GM13977 (cell line): ENCODE data around the gene ZMYND15.

ENCODE experiments used
- DNase-seq: peaks from one replicate; pipeline ENCODE4 v3.0.0; 2012; ENCODE audit warnings: low spot score
- CTCF ChIP-seq: IDR thresholded peaks from 2 replicates; pipeline ENCODE4 v1.5.1; 2012; ENCODE audit warnings: mild to moderate bottlenecking, control low read depth; ENCODE audit not compliant: insufficient read depth; ENCODE audit errors: extremely low read depth, missing control alignments
- in situ Hi-C: fragments of 300-500 bp; cut with MboI; formaldehyde crosslinking; loops from one replicate; pipeline ENCODE4 v1.12.0; 2022; ENCODE audit warnings: low sequenced_read_pairs, low pct_unique_long_range_greater_than_20kb, mixed read lengths, inconsistent platforms; ENCODE audit not compliant: unreplicated experiment

ZMYND15 gene

GRCh38 chr17:4743216-4743615 lies 3.6 kb downstream of the ZMYND15 start:
- no peak for TF ChIP-seq CTCF
- in situ Hi-C loops: no loop called here
- no peak for DNase-seq

GRCh38 chr17:4743898-4744297 lies 4.3 kb downstream of the ZMYND15 start:
- no peak for TF ChIP-seq CTCF
- in situ Hi-C loops: no loop called here
- no peak for DNase-seq

DNA sequence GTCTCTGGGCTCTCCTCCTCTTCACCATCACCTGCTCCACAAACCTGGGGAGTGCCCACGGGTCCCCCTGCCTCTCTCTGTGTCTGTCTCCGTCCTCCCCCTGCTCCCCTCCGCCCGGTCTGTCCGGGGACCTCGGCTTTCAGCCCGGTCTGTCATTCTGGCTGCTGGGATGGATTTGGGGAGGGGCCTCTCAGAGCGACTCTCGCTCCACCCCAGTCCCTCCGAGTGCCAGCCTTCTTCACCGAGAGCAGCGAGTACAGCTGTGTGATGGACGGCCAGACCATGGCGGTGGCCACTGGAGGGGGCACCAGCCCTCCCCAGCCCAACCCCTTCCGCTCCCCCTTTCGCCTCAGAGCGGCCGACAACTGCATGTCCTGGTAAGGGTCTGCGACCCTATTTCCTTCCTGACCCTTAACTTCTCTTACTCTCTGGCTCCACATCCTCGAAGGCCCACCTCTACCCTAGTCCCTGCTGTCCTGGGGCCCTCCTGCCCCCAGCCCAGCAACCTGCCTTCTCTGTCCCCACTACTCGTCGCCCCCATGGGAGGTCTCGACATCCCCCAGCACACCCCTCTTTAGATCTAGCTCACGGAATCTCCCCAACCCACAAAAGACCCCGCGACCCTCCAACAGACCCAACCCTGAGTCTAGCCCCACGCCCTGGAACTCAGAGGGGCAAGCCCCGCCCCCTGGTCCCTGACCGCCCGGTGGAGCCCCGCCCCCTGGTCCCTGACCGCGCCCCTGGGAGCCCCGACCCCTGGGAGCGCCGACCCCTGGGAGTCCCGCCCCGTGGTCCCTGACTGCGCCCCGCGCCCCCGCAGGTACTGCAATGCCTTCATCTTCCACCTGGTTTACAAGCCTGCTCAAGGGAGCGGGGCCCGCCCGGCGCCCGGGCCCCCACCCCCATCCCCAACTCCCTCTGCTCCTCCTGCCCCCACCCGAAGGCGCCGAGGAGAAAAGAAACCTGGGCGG lies 5.7 kb downstream of the ZMYND15 start:
- in situ Hi-C loops: no loop called here
- TF ChIP-seq CTCF: no peak
- no peak for DNase-seq

- DNase-seq: peak; percentile 36
- TF ChIP-seq CTCF: no peak
- in situ Hi-C loops: no loop called here
Observed at GRCh38 chr17:4747847-4748246, 8.2 kb downstream of the ZMYND15 start.

DNA sequence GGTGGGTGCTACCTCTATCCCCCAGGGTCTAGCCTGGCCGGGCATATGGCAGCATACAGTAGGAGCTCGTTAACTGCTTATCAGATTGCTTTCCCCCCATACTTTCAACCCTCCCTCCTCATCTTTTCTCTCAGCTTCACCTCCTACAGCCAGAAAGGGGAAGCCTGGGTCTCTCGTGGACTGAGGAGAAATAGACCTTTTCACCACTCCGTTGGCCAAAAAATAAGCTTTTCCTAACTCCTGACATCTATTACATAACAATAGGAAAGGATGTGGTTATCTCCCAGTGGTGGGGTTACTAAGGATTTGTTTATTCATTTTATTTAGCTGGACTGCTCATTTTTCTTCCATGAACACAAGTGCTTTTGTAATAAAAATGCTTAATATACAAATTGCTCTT lies 9.1 kb downstream of the ZMYND15 start:
- no peak for TF ChIP-seq CTCF
- in situ Hi-C loops: no loop called here
- no peak for DNase-seq

GRCh38 chr17:4750606-4751005 lies 11.0 kb downstream of the ZMYND15 start:
- TF ChIP-seq CTCF: no peak
- in situ Hi-C loops: no loop called here
- DNase-seq: no peak
